ENCODE data around the gene PATJ.

- TF ChIP-seq POLR2AphosphoS5 (IDR thresholded peaks at IDR 0.05; ENCODE audit: borderline replicate concordance, low read depth, low read length) (no peak), EZH2 (IDR thresholded peaks at IDR 0.05) (no peak), FOXP2 (optimal IDR thresholded peaks at IDR 0.05; ENCODE audit: control extremely low read depth, extremely low read length, insufficient read depth) (no peak)
These were observed 233.4 kb downstream of the PATJ start for GRCh38 chr1:61975638-61976037.
